HG03378 (cell line): Measurements from ENCODE around the gene CNGA2.

Experiments
- ATAC-seq: cut with Tn5 transposase; IDR thresholded peaks from one replicate; pipeline ENCODE4 v1.9.1; 2021; ENCODE audit warnings: mild to moderate bottlenecking, moderate library complexity; ENCODE audit not compliant: unreplicated experiment

Gene CNGA2

GRCh38 chrX:151750511-151750910, 16.0 kb downstream of the CNGA2 start:
- no peak for ATAC-seq

GRCh38 chrX:151752847-151753246, 18.3 kb downstream of the CNGA2 start:
- no peak for ATAC-seq

- ATAC-seq = peak; percentile 77
These were observed 18.9 kb downstream of the CNGA2 start for GRCh38 chrX:151753313-151754046.

- ATAC-seq = no peak
These were observed 19.5 kb downstream of the CNGA2 start for GRCh38 chrX:151754047-151754429.

GRCh38 chrX:151754641-151755215, 20.2 kb downstream of the CNGA2 start:
- ATAC-seq = no peak

- ATAC-seq = no peak
These were observed 24.6 kb downstream of the CNGA2 start for GRCh38 chrX:151759041-151759708.

GRCh38 chrX:151762802-151763201, 28.3 kb downstream of the CNGA2 start:
- ATAC-seq = no peak

- ATAC-seq = no peak
These were observed 29.2 kb downstream of the CNGA2 start for GRCh38 chrX:151763711-151764110.

- ATAC-seq = no peak
These were observed 30.5 kb downstream of the CNGA2 start for GRCh38 chrX:151765026-151765425.

- no peak for ATAC-seq
These were observed 37.2 kb downstream of the CNGA2 start for GRCh38 chrX:151771726-151772125.

- ATAC-seq = no peak
These were observed 38.9 kb downstream of the CNGA2 start for GRCh38 chrX:151773434-151773833.

- ATAC-seq = no peak
These were observed 39.9 kb downstream of the CNGA2 start for GRCh38 chrX:151774421-151774820.

GRCh38 chrX:151776181-151776731, 41.7 kb downstream of the CNGA2 start:
- no peak for ATAC-seq

- ATAC-seq = no peak
These were observed 42.4 kb downstream of the CNGA2 start for GRCh38 chrX:151776936-151777335.

GRCh38 chrX:151779258-151779657, 44.7 kb downstream of the CNGA2 start:
- no peak for ATAC-seq

- no peak for ATAC-seq
These were observed 46.1 kb downstream of the CNGA2 start for GRCh38 chrX:151780621-151781020.

- ATAC-seq = no peak
These were observed 54.7 kb downstream of the CNGA2 start for GRCh38 chrX:151789179-151789800.

GRCh38 chrX:151790481-151791160, 56.1 kb downstream of the CNGA2 start:
- ATAC-seq = no peak

GRCh38 chrX:151791961-151792360, 57.4 kb downstream of the CNGA2 start:
- no peak for ATAC-seq

GRCh38 chrX:151792505-151792904, 58.0 kb downstream of the CNGA2 start:
- ATAC-seq = no peak

GRCh38 chrX:151793886-151794285, 59.3 kb downstream of the CNGA2 start:
- ATAC-seq = no peak
